Heart left ventricle (tissue), 16 donors: ENCODE results near the gene CHP1. TPM values are rescaled to one million over a fixed set of nuclear protein-coding genes. Genes with fewer than 3 reads are reported as not detected.

Source experiments
- ATAC-seq, 4 donors: fragments of 200-7000 bp; cut with Tn5 transposase; one replicate each; pipeline ENCODE4 v1.9.1; 2020 to 2022; ENCODE audit warnings: moderate library complexity in 4 of 4, mild to moderate bottlenecking in 3 of 4, moderate number of reproducible peaks in 1 of 4
- DNase-seq, 5 donors: peaks; one replicate each; pipeline ENCODE4 v3.0.0-alpha.2; 2020
- H3K27ac ChIP-seq, 12 donors: fragments of 200-600 bp; sonication (generic) in 4 of 12; one replicate each; pipeline versions ENCODE4 v1.5.0 to v1.8.0; 2016 to 2022; ENCODE audit warnings: mild to moderate bottlenecking in 2 of 12
- H3K27me3 ChIP-seq, 9 donors: fragments of 200-600 bp; sonication (generic) in 2 of 9; one replicate each; pipeline versions ENCODE4 v1.5.1 to v1.8.0; 2016 to 2022; ENCODE audit warnings: mild to moderate bottlenecking in 3 of 9
- H3K36me3 ChIP-seq, 9 donors: fragments of 200-600 bp; sonication (generic) in 2 of 9; one replicate each; pipeline versions ENCODE4 v1.5.0 to v1.8.0; 2018 to 2022; ENCODE audit warnings: mild to moderate bottlenecking in 2 of 9
- H3K4me1 ChIP-seq, 12 donors: fragments of 200-600 bp; sonication (generic) in 4 of 12; one replicate each; pipeline versions ENCODE4 v1.5.0 to v1.8.0; 2016 to 2022; ENCODE audit warnings: mild to moderate bottlenecking in 3 of 12
- H3K4me3 ChIP-seq, 12 donors: fragments of 200-600 bp; sonication (generic) in 4 of 12; one replicate each; pipeline versions ENCODE4 v1.5.0 to v1.8.0; 2017 to 2022; ENCODE audit warnings: mild to moderate bottlenecking in 9 of 12, moderate library complexity in 4 of 12
- H3K9me3 ChIP-seq, 12 donors: fragments of 200-600 bp; sonication (generic) in 4 of 12; one replicate each; pipeline versions ENCODE4 v1.5.0 to v1.8.0; 2016 to 2022; ENCODE audit warnings: mild to moderate bottlenecking in 1 of 12
- POLR2A ChIP-seq, 2 donors: fragments of 450-650 bp; IDR thresholded peaks; one replicate each; pipeline ENCODE4 v1.6.1; 2017; ENCODE audit warnings: antibody characterized with exemption in 2 of 2, mild to moderate bottlenecking in 2 of 2, moderate library complexity in 2 of 2
- WGBS, 4 donors: extraction: QIAGEN DNeasy Blood & Tissue Kit in 2 of 4; methylation state at CpG; one replicate each; pipeline versions ENCODE4 v1.1.5 to v1.1.7; 2013 to 2018; 5-methylcytosine and 5-hydroxymethylcytosine counted together
- intact Hi-C, 10 donors: fragments of 100-400 bp; cut with DNase I; formaldehyde crosslinking; loops; one replicate each; pipeline versions ENCODE4 v1.11.1 to v1.14.2; 2022
- long read RNA-seq, 3 donors: library from polyadenylated mRNA; unstranded; transcript quantifications; one replicate each; pipeline ENCODE4 v2.0.0, GENCODE V29; 2020 to 2021
- polyA plus RNA-seq, 2 donors: library from polyadenylated mRNA; stranded (reverse); fragments of 200-250 nt; gene quantifications; one replicate each; pipeline ENCODE4 v1.2.3, GENCODE V29; 2013
- total RNA-seq, 9 donors: library from RNA; depleted of rRNA in 2 of 9; stranded (reverse); fragments of >200 nt in 2 of 9; fragmentation: NEBNext Ultra II Directional in 3 of 9; extraction: Animal tissue kit (Norgen Biotek cat#: 25700) in 3 of 9; gene quantifications; one replicate each; pipeline versions ENCODE4 v1.1.0 to v1.2.4, GENCODE V29; 2016 to 2023
- TF ChIP-seq, protein P1 (sequence below), 12 donors: fragments of 200-600 bp; sonication (generic) in 4 of 12; IDR thresholded peaks; one replicate each; pipeline versions ENCODE4 v1.5.0 to v1.8.0; 2018 to 2022; ENCODE audit warnings: antibody characterized with exemption in 12 of 12, mild to moderate bottlenecking in 5 of 12
- donor health status: ischemic (EF 13 %, LVEDD 7.1; RV severe dilation, severe dysfunction).
- donor health status: healthy with polysubstance abuse.
- donor health status: DM: no; HTN: yes; CAD: no.
- donor health status: DM: no; HTN: no; CAD: no.
- donor health status: ischemic (EF 25% LVEDD 6.9; RV normal size, moderate dysfunction).
- donor health status: ischemic (EF 25% LVEDD 5.7; RV mildly dilated, moderate dysfunction).
- donor health status: healthy.
- donor health status: DM: yes; HTN: yes; CAD: no.
- donor health status: ischemic (EF 35%, LVEDD 5.7; RV mildly dilated, moderate dysfunction).
- donor health status: nonischemic (EF 11% LVEDD 7.7; RV severe dilation, severe dysfunction).
- donor health status: DM: yes; HTN: yes; CAD: no.
- donor health status: PGD.
- donor health status: ischemic (EF 29% LVEDD 5.4; RV normal size, mild dysfunction).
- donor health status: nonischemic (EF 23%, LVEDD 6.1; RV moderate dilation, normal function).

CHP1 gene
- 100 to 1,000 TPM; 102 to 232 (median 119) TPM for total RNA-seq
- polyA plus RNA-seq = 100 to 1,000 TPM in 1 of 2 donors, 10 to 100 TPM in 1; 35.5 to 147 TPM
- long read RNA-seq, donor 1, transcript CHP1-201 (7 exons, 3,329 nt) = major isoform, 11 of 23 reads
- long read RNA-seq, donor 1, partial matches to known transcripts = 1 of 23 reads
- long read RNA-seq, donor 1, other reads (novel, unspliced or antisense) = 11 of 23 reads
- long read RNA-seq, donor 2, transcript CHP1-201 (7 exons, 3,329 nt) = major isoform, 24 of 81 reads
- long read RNA-seq, donor 2, partial matches to known transcripts = 53 of 81 reads
- long read RNA-seq, donor 2, other reads (novel, unspliced or antisense) = 4 of 81 reads
- long read RNA-seq, donor 3, transcript CHP1-201 (7 exons, 3,329 nt) = major isoform, 14 of 41 reads
- long read RNA-seq, donor 3, partial matches to known transcripts = 22 of 41 reads
- long read RNA-seq, donor 3, other reads (novel, unspliced or antisense) = 5 of 41 reads

- Histone ChIP-seq H3K4me1 (peaks cover 0 to 34% (median 26%) of the 10 kb centered on the region in 12 donors), H3K9me3 (no peaks in the 10 kb centered on the region), H3K36me3 (no peaks in the 10 kb centered on the region), H3K27ac (peak within 1 kb of the TSS; percentile 83 to 95 (median 91)), H3K4me3 (peak within 1 kb of the TSS; percentile 59 to 94 (median 81)), H3K27me3 (no peaks in the 10 kb centered on the region)
- peak; percentile 100 for ATAC-seq
- intact Hi-C loops = loop anchor here in 9 of 10 donors (1.0 to 10.0 kb wide), 7 partner anchors 51 to 115 kb away; partner anchors contain the start of gene INO80 (in 6 of the 9)
- peak; percentile 99 for DNase-seq
- TF ChIP-seq POLR2A (IDR thresholded peaks at IDR 0.05) = peak in 1 of 2 donors; percentile 78
- TF ChIP-seq, protein P1, sequence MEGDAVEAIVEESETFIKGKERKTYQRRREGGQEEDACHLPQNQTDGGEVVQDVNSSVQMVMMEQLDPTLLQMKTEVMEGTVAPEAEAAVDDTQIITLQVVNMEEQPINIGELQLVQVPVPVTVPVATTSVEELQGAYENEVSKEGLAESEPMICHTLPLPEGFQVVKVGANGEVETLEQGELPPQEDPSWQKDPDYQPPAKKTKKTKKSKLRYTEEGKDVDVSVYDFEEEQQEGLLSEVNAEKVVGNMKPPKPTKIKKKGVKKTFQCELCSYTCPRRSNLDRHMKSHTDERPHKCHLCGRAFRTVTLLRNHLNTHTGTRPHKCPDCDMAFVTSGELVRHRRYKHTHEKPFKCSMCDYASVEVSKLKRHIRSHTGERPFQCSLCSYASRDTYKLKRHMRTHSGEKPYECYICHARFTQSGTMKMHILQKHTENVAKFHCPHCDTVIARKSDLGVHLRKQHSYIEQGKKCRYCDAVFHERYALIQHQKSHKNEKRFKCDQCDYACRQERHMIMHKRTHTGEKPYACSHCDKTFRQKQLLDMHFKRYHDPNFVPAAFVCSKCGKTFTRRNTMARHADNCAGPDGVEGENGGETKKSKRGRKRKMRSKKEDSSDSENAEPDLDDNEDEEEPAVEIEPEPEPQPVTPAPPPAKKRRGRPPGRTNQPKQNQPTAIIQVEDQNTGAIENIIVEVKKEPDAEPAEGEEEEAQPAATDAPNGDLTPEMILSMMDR (IDR thresholded peaks at IDR 0.05) = peak; percentile 88 to 99 (median 96)
- WGBS, 4 donors = 0 to 1% (median 0%) methylated on average over 40 to 72 of the region's 72 CpGs
Measured at GRCh38 chr15:41230650-41231421, at the start of gene CHP1, which contains the start of gene EXD1. TSS of gene CHP1 (plus strand) at chr15:41231268. CDS start at chr15:41231383, 115 bp downstream. TSS of gene EXD1 (minus strand) at chr15:41230757. CDS start at chr15:41226575, 4,182 bp downstream.

DNA sequence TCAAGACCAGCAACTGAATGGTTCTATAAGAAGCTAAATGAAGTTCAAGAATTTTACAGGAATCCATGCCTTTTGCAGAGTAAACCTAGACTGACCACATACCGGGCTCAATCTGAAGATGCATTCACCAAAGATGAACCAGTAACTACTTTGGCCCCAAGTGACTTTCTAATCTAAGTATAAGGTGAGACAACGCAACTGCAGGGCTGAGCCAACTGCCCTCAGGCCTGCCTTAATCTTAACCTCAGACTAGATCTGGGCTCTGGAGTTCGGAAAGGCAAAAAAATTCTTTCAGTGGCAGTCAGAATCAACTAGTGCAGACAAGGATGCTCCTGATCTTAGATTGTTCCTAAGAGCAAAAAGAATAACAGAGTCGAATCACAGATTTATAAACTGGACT lies 48.8 kb upstream of the CHP1 start:
- Histone ChIP-seq H3K4me1 (no peaks in the 10 kb centered on the region), H3K27ac (no peak overlapping the region), H3K36me3 (no peaks in the 10 kb centered on the region), H3K4me3 (no peak overlapping the region), H3K27me3 (no peaks in the 10 kb centered on the region), H3K9me3 (no peaks in the 10 kb centered on the region)
- intact Hi-C loops = loop anchor here in 7 of 10 donors (2.0 to 10.0 kb wide), 7 partner anchors 157 to 327 kb away; no protein-coding TSS in a partner anchor
- DNase-seq (no peak), ATAC-seq (no peak)
- TF ChIP-seq, protein P1 (IDR thresholded peaks at IDR 0.05) = no peak
- TF ChIP-seq POLR2A (IDR thresholded peaks at IDR 0.05) = no peak
- 66 to 68% (median 68%) methylated on average over 4 of the region's 4 CpGs for WGBS, 4 donors

DNA sequence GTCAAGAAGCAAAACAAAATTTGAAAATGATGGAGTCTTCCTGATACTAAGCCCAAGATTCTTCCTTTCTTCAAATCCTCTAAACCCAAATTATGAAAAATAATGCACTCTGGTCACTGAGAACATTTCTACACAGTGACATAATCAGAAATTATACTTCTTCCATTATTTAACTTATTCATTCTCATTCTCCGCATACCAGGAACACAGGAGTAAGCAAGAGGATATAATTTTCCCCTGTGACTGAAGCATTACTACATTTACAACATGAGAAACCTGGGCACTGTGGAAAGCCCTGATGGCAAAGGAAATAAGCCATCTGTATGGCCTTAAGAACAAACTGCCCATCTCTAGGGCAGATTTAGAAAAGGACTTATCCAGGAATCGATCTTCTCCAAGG lies 47.5 kb upstream of the CHP1 start:
- TF ChIP-seq, protein P1 (IDR thresholded peaks at IDR 0.05) = no peak
- TF ChIP-seq POLR2A (IDR thresholded peaks at IDR 0.05) = no peak
- Histone ChIP-seq H3K36me3 (no peaks in the 10 kb centered on the region), H3K4me3 (no peak overlapping the region), H3K27me3 (no peaks in the 10 kb centered on the region), H3K4me1 (no peaks in the 10 kb centered on the region), H3K27ac (no peak overlapping the region), H3K9me3 (no peaks in the 10 kb centered on the region)
- DNase-seq (no peak), ATAC-seq (no peak)
- intact Hi-C loops = loop anchor here in 7 of 10 donors (2.0 to 10.0 kb wide), 7 partner anchors 159 to 329 kb away; no protein-coding TSS in a partner anchor
- WGBS, 4 donors = 56 to 73% (median 68%) methylated on average over 2 of the region's 2 CpGs
